H1 (cell line): ENCODE measurements around the gene CHD2. TPM values are rescaled to one million over a fixed set of nuclear protein-coding genes. Genes with fewer than 3 reads are reported as not detected.

Experiments
- CTCF ChIA-PET: fragments of 300-600 bp; sonication (Branson Sonifier 250); formaldehyde crosslinking; loops from one replicate; lab custom pipeline; 2021; ENCODE audit not compliant: partially characterized antibody; lab: Charles Lee
- POLR2A ChIA-PET: fragments of 300-600 bp; sonication (Branson Sonifier 250); formaldehyde crosslinking; loops from one replicate; lab custom pipeline; 2021; ENCODE audit warnings: inconsistent platforms; ENCODE audit not compliant: partially characterized antibody; lab: Charles Lee
- DNase-seq, 2 experiments: peaks; one replicate each; pipeline versions ENCODE4 v3.0.0 to v3.0.0-alpha.2; 2010 to 2022; ENCODE audit warnings: low spot score in 2 of 2, low read depth in 1 of 2, mixed read lengths in 1 of 2
- FAIRE-seq: peaks from 2 replicates; lab custom pipeline; 2011; peaks lifted over from hg19 to GRCh38; lab: Jason Lieb, UNC
- H2AFZ ChIP-seq: 2 replicates; pipeline ENCODE4 v1.8.1; 2012; ENCODE audit warnings: low read length, inconsistent platforms
- H2AK5ac ChIP-seq: 2 replicates; pipeline ENCODE4 v1.6.1; 2013; ENCODE audit warnings: low read depth, low read length
- H2BK120ac ChIP-seq: replicated peaks from 2 replicates; pipeline ENCODE3; 2013; ENCODE audit warnings: low read depth, low read length, inconsistent platforms
- H2BK12ac ChIP-seq: 2 replicates; pipeline ENCODE4 v1.6.1; 2013; ENCODE audit warnings: low read depth, low read length
- H2BK15ac ChIP-seq: 2 replicates; pipeline ENCODE4 v1.6.1; 2013; ENCODE audit warnings: low read length
- H2BK20ac ChIP-seq: 2 replicates; pipeline ENCODE4 v1.6.1; 2013; ENCODE audit warnings: low read length
- H2BK5ac ChIP-seq: 2 replicates; pipeline ENCODE4 v1.6.1; 2013; ENCODE audit warnings: low read depth, low read length
- H3K14ac ChIP-seq: 2 replicates; pipeline ENCODE4 v1.6.1; 2013; ENCODE audit warnings: inconsistent platforms; ENCODE audit not compliant: insufficient read length
- H3K18ac ChIP-seq: 2 replicates; pipeline ENCODE4 v1.6.1; 2013; ENCODE audit warnings: low read length; ENCODE audit errors: extremely low read depth
- H3K23ac ChIP-seq: 2 replicates; pipeline ENCODE4 v1.6.1; 2013; ENCODE audit warnings: inconsistent platforms; ENCODE audit not compliant: insufficient read length
- H3K23me2 ChIP-seq: 2 replicates; pipeline ENCODE4 v1.6.1; 2013; ENCODE audit warnings: low read depth, low read length
- H3K27ac ChIP-seq: 2 replicates; pipeline ENCODE4 v1.6.1; 2011; ENCODE audit warnings: low read depth, low read length, inconsistent platforms
- H3K27me3 ChIP-seq, 4 experiments: replicated peaks in 1 of 4; 1 replicate in 1 of 4; 2 replicates in 3 of 4; pipeline versions ENCODE4 v1.6.1 to v1.8.1; 2011 to 2013; ENCODE audit warnings: low read length in 3 of 4, mild to moderate bottlenecking in 3 of 4, inconsistent platforms in 2 of 4, mixed read lengths in 2 of 4, moderate library complexity in 1 of 4; ENCODE audit not compliant: control insufficient read depth in 3 of 4, insufficient read depth in 3 of 4; ENCODE audit errors: extremely low read depth in 1 of 4
- H3K36me3 ChIP-seq, 4 experiments: 2 replicates each; pipeline versions ENCODE4 v1.6.1 to v1.8.1; 2011 to 2013; ENCODE audit warnings: mild to moderate bottlenecking in 4 of 4, low read length in 3 of 4, moderate library complexity in 2 of 4, control low read depth in 1 of 4, inconsistent platforms in 1 of 4; ENCODE audit not compliant: insufficient read depth in 4 of 4, control insufficient read depth in 2 of 4
- H3K4ac ChIP-seq: replicated peaks from 2 replicates; pipeline ENCODE3; 2013; ENCODE audit warnings: low read length, low read depth, mixed read lengths, inconsistent platforms; ENCODE audit not compliant: insufficient read length
- H3K4me1 ChIP-seq, 4 experiments: replicated peaks in 1 of 4; 1 replicate in 1 of 4; 2 replicates in 3 of 4; pipeline versions ENCODE4 v1.6.1 to v1.8.1; 2011 to 2013; ENCODE audit warnings: low read length in 3 of 4, inconsistent platforms in 2 of 4, mixed read lengths in 1 of 4; ENCODE audit not compliant: insufficient read depth in 4 of 4, control insufficient read depth in 3 of 4
- H3K4me2 ChIP-seq, 2 experiments: 2 replicates each; pipeline versions ENCODE4 v1.6.1 to v1.8.1; 2011 to 2013; ENCODE audit warnings: low read depth in 2 of 2, low read length in 2 of 2, control low read depth in 1 of 2, inconsistent platforms in 1 of 2, mild to moderate bottlenecking in 1 of 2; ENCODE audit not compliant: insufficient read depth in 1 of 2
- H3K4me3 ChIP-seq, 4 experiments: fragments of 200-600, 300-600 bp in 1 of 4; sonication (generic), shearing (Covaris generic), sonication (Bioruptor Twin) in 1 of 4; 2 replicates each; pipeline versions ENCODE4 v1.5.1 to v1.8.1; 2011 to 2016; ENCODE audit warnings: low read length in 4 of 4, low read depth in 3 of 4, control low read depth in 2 of 4, inconsistent platforms in 2 of 4, mild to moderate bottlenecking in 2 of 4, mixed read lengths in 1 of 4, moderate library complexity in 1 of 4; ENCODE audit not compliant: insufficient read depth in 2 of 4; ENCODE audit errors: extremely low read depth in 1 of 4
- H3K56ac ChIP-seq: replicated peaks from 2 replicates; pipeline ENCODE3; 2013; ENCODE audit warnings: low read depth, mild to moderate bottlenecking, mixed read lengths, low read length, inconsistent platforms; ENCODE audit not compliant: insufficient read length
- H3K79me1 ChIP-seq: 2 replicates; pipeline ENCODE4 v1.6.1; 2013; ENCODE audit warnings: low read depth, low read length, control low read depth
- H3K79me2 ChIP-seq, 2 experiments: 2 replicates each; pipeline versions ENCODE4 v1.6.1 to v1.8.1; 2012 to 2013; ENCODE audit warnings: low read length in 2 of 2, mild to moderate bottlenecking in 2 of 2, inconsistent platforms in 1 of 2; ENCODE audit not compliant: insufficient read depth in 2 of 2, control insufficient read depth in 1 of 2
- H3K9ac ChIP-seq, 4 experiments: replicated peaks in 1 of 4; 1 replicate in 1 of 4; 2 replicates in 3 of 4; pipeline versions ENCODE4 v1.6.1 to v1.8.1; 2011 to 2013; ENCODE audit warnings: low read depth in 3 of 4, low read length in 3 of 4, control low read depth in 2 of 4, mild to moderate bottlenecking in 2 of 4, moderate library complexity in 2 of 4, inconsistent platforms in 1 of 4; ENCODE audit errors: extremely low read depth in 1 of 4
- H3K9me3 ChIP-seq, 2 experiments: 2 replicates each; pipeline versions ENCODE4 v1.6.1 to v1.8.1; 2012 to 2013; ENCODE audit warnings: mild to moderate bottlenecking in 2 of 2, moderate library complexity in 2 of 2, control low read depth in 1 of 2, inconsistent platforms in 1 of 2, low read depth in 1 of 2, low read length in 1 of 2, mixed read lengths in 1 of 2; ENCODE audit not compliant: insufficient read depth in 2 of 2
- H4K20me1 ChIP-seq, 2 experiments: replicated peaks in 1 of 2; 2 replicates each; pipeline versions ENCODE3 to v1.8.1; 2011 to 2013; ENCODE audit warnings: inconsistent platforms in 2 of 2, low read length in 2 of 2, mild to moderate bottlenecking in 1 of 2; ENCODE audit not compliant: insufficient read depth in 2 of 2, control insufficient read depth in 1 of 2
- H4K5ac ChIP-seq: 2 replicates; pipeline ENCODE4 v1.6.1; 2013; ENCODE audit warnings: low read length, low read depth, mixed read lengths, inconsistent platforms; ENCODE audit not compliant: insufficient read length
- H4K8ac ChIP-seq: 2 replicates; pipeline ENCODE4 v1.8.0; 2013; ENCODE audit warnings: mild to moderate bottlenecking, moderate library complexity, low read length, inconsistent platforms; ENCODE audit not compliant: insufficient read depth; ENCODE audit errors: extremely low read depth
- H4K91ac ChIP-seq: replicated peaks from 2 replicates; pipeline ENCODE3; 2013; ENCODE audit warnings: low read length, mixed read lengths, inconsistent platforms; ENCODE audit not compliant: insufficient read length
- CBX8 ChIP-seq: fragments of 300-800, 300-1000 bp; sonication (generic); IDR thresholded peaks from 2 replicates; pipeline ENCODE4 v1.7.1; 2016; ENCODE audit warnings: low read depth, low read length, borderline replicate concordance
- CREB1 ChIP-seq: IDR thresholded peaks from 2 replicates; pipeline ENCODE4 v1.6.1; 2012; ENCODE audit warnings: inconsistent platforms
- GABPA ChIP-seq: IDR thresholded peaks from 2 replicates; pipeline ENCODE4 v1.6.1; 2011; ENCODE audit warnings: mild to moderate bottlenecking, low read length, moderate library complexity, borderline replicate concordance; ENCODE audit not compliant: insufficient read depth
- JUN ChIP-seq: IDR thresholded peaks from 2 replicates; pipeline ENCODE4 v1.6.1; 2011; ENCODE audit warnings: low read depth, mild to moderate bottlenecking, improper control_type of control experiment, low read length
- NANOG ChIP-seq: IDR thresholded peaks from 2 replicates; pipeline ENCODE4 v1.6.1; 2011; ENCODE audit warnings: low read length, low read depth, mild to moderate bottlenecking, inconsistent platforms; ENCODE audit not compliant: insufficient read depth, poor library complexity, severe bottlenecking
- POLR2AphosphoS5 ChIP-seq: IDR thresholded peaks from 2 replicates; pipeline ENCODE4 v1.6.1; 2011; ENCODE audit warnings: low read depth, low read length
- RAD21 ChIP-seq, 2 experiments: IDR thresholded peaks in 1 of 2; conservative IDR thresholded peaks in 1 of 2; 2 replicates each; pipeline ENCODE4 v1.6.1; 2011; ENCODE audit warnings: low read depth in 2 of 2, low read length in 2 of 2, improper control_type of control experiment in 1 of 2, inconsistent platforms in 1 of 2, mild to moderate bottlenecking in 1 of 2, moderate library complexity in 1 of 2
- RFX5 ChIP-seq: IDR thresholded peaks from 2 replicates; pipeline ENCODE4 v1.6.1; 2011; ENCODE audit warnings: low read depth, low read length, improper control_type of control experiment, borderline replicate concordance
- SRF ChIP-seq: IDR thresholded peaks from 2 replicates; pipeline ENCODE4 v1.6.1; 2011; ENCODE audit warnings: mild to moderate bottlenecking, low read depth, low read length, moderate library complexity
- WGBS, 2 experiments: shearing (Covaris generic) in 1 of 2; methylation state at CpG; one replicate each; pipeline versions ENCODE4 v1.1.6 to v1.1.7; 2013 to 2015; ENCODE audit warnings: low lambda C conversion rate in 2 of 2, mixed read lengths in 2 of 2, inconsistent platforms in 1 of 2, low coverage in 1 of 2, missing lambda C conversion rate in 1 of 2; ENCODE audit not compliant: insufficient replicate concordance in 2 of 2, insufficient coverage in 1 of 2, insufficient read length in 1 of 2; ENCODE audit errors: extremely low coverage in 1 of 2, missing lambda C conversion rate in 1 of 2; 5-methylcytosine and 5-hydroxymethylcytosine counted together
- polyA plus RNA-seq, 7 experiments: library from polyadenylated mRNA; depleted of rRNA in 3 of 7; stranded (reverse) in 5 of 7; unstranded in 2 of 7; fragments of >200 nt in 5 of 7; fragments of 200-250 nt in 2 of 7; gene quantifications; 1 replicate in 5 of 7; 2 replicates in 1 of 7; 4 replicates in 1 of 7; pipeline versions ENCODE4 v1.2.1 to v1.2.3, GENCODE V29; 2011 to 2013; ENCODE audit warnings: missing spikeins in 2 of 7, mixed read lengths in 2 of 7
- total RNA-seq: library from RNA; stranded (reverse); fragmentation: NEBNext Ultra II Directional; extraction: Animal tissue kit (Norgen Biotek cat#: 25700); gene quantifications from 2 replicates; pipeline ENCODE4 v1.2.1, GENCODE V29; 2021
- TF ChIP-seq, protein P1 (sequence below): IDR thresholded peaks from 2 replicates; pipeline ENCODE4 v1.6.1; 2011; ENCODE audit warnings: low read depth, mild to moderate bottlenecking, low read length; ENCODE audit not compliant: insufficient read depth

CHD2 gene
- total and polyA plus RNA-seq, 2 of the 8 experiments (the other 6 are each of a cell fraction or from before 2014, with no cell fraction given): 28.8 to 70.0 TPM

GRCh38 chr15:92907896-92908712 is 8.0 kb downstream of the CHD2 start:
- H4K91ac ChIP-seq: no peak overlapping the region
- H4K8ac ChIP-seq: no peak overlapping the region
- H2BK20ac ChIP-seq: no peak overlapping the region
- H2BK15ac ChIP-seq: no peak overlapping the region
- ChIA-PET POLR2A (interaction anchor here (0.9 to 4.4 kb wide), 13 partner anchors 8 to 458 kb away, joined by 3 to 26 read pairs (median 5); partner anchors contain the start of gene CHD2), CTCF (interaction anchor here (0.8 to 4.2 kb wide), 10 partner anchors 9 to 110 kb away, joined by 3 to 31 read pairs (median 5); no protein-coding TSS in a partner anchor)
- H3K56ac ChIP-seq: no peak overlapping the region
- H2AK5ac ChIP-seq: no peak overlapping the region
- H3K79me1 ChIP-seq: peaks cover 5% of the 10 kb centered on the region; the same call in 1 of the 2 replicates
- H2BK12ac ChIP-seq: no peak overlapping the region
- H2BK5ac ChIP-seq: no peak overlapping the region
- H3K79me2 ChIP-seq: peaks cover 28 to 96% of the 10 kb centered on the region in 2 experiments
- peaks cover 1% of the 10 kb centered on the region; the same call in 1 of the 2 replicates for H3K23me2 ChIP-seq
- no peak overlapping the region for H3K23ac ChIP-seq
- H3K9ac ChIP-seq: no peak overlapping the region
- no peak overlapping the region for H3K27ac ChIP-seq
- peaks cover 34 to 35% of the 10 kb centered on the region in 2 experiments for H4K20me1 ChIP-seq
- H3K4me3 ChIP-seq: no peak overlapping the region
- DNase-seq: no peak
- no peak overlapping the region for H3K4ac ChIP-seq
- FAIRE-seq: no peak
- H3K36me3 ChIP-seq: peaks cover 0 to 13% (median 0%) of the 10 kb centered on the region in 4 experiments; a peak in 1 of 8 replicates
- H2BK120ac ChIP-seq: no peak overlapping the region
- WGBS, 2 experiments: 89% methylated on average over 4 of the region's 5 CpGs; no CpG with 5 or more reads in 1 of the 2 experiments
- H3K27me3 ChIP-seq: no peaks in the 10 kb centered on the region
- no peaks in the 10 kb centered on the region for H3K9me3 ChIP-seq
- H4K5ac ChIP-seq: no peak overlapping the region
- H3K14ac ChIP-seq: no peak overlapping the region
- H2AFZ ChIP-seq: no peak overlapping the region
- H3K4me2 ChIP-seq: no peak overlapping the region
- no peak overlapping the region for H3K18ac ChIP-seq
- peaks cover 0 to 13% (median 5%) of the 10 kb centered on the region in 4 experiments; a peak in 6 of 7 replicates for H3K4me1 ChIP-seq
- TF ChIP-seq POLR2AphosphoS5: no peak
- no peak for TF ChIP-seq SRF
- TF ChIP-seq, protein P1, sequence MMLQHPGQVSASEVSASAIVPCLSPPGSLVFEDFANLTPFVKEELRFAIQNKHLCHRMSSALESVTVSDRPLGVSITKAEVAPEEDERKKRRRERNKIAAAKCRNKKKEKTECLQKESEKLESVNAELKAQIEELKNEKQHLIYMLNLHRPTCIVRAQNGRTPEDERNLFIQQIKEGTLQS: no peak
- no peak for TF ChIP-seq JUN
- TF ChIP-seq CBX8: no peak
- TF ChIP-seq GABPA: no peak
- no peak for TF ChIP-seq CREB1
- TF ChIP-seq RAD21 (IDR thresholded peaks at IDR 0.05 in 1 of 2, conservative IDR thresholded peaks at IDR 0.05 in 1 of 2; ENCODE audit: low read depth in 2 of 2, low read length in 2 of 2): no peak
- TF ChIP-seq NANOG: no peak
- no peak for TF ChIP-seq RFX5
